ENCODE measurements around the gene CROCC2.

The CROCC2 gene

DNA sequence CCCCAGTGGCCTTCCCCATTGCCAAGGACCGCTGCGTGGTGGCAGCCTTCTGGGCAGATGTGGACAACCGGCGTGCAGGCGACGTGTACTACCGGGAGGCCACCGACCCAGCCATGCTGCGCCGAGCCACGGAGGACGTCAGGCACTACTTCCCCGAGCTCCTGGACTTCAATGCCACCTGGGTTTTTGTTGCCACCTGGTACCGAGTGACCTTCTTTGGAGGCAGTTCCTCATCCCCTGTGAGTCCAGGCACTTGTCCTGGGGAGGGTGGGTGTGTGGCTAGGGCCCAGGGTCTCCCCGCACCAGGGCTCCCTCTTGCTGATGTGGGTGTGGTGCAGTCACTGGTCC is 124.2 kb downstream of the CROCC2 start:
- H2AFZ ChIP-seq (ENCODE audit: low read length) = no peak overlapping the region
- no peaks in the 10 kb centered on the region for H3K9me2 ChIP-seq (ENCODE audit: low read depth, low read length)
- H3K27me3 ChIP-seq (ENCODE audit: insufficient read depth, low read length) = peaks cover 5% of the 10 kb centered on the region; the same call in 1 of the 2 replicates
- H3K4me2 ChIP-seq (ENCODE audit: low read length) = no peak overlapping the region
- H3K36me3 ChIP-seq (ENCODE audit: insufficient read depth, low read length) = no peaks in the 10 kb centered on the region
- peaks cover 4% of the 10 kb centered on the region for H3K9me3 ChIP-seq (ENCODE audit: low read length)
- H3K79me2 ChIP-seq (ENCODE audit: insufficient read depth, low read length) = no peaks in the 10 kb centered on the region
- no peaks in the 10 kb centered on the region for H4K20me1 ChIP-seq (ENCODE audit: insufficient read depth, low read length)
- H3K4me1 ChIP-seq (ENCODE audit: insufficient read depth, low read length, severe bottlenecking) = no peaks in the 10 kb centered on the region
- H3F3A ChIP-seq (ENCODE audit: insufficient read depth, low read length) = no peaks in the 10 kb centered on the region
- H3K27ac ChIP-seq (ENCODE audit: low read depth, low read length, poor library complexity, severe bottlenecking) = no peak overlapping the region
- TF ChIP-seq, protein P1, sequence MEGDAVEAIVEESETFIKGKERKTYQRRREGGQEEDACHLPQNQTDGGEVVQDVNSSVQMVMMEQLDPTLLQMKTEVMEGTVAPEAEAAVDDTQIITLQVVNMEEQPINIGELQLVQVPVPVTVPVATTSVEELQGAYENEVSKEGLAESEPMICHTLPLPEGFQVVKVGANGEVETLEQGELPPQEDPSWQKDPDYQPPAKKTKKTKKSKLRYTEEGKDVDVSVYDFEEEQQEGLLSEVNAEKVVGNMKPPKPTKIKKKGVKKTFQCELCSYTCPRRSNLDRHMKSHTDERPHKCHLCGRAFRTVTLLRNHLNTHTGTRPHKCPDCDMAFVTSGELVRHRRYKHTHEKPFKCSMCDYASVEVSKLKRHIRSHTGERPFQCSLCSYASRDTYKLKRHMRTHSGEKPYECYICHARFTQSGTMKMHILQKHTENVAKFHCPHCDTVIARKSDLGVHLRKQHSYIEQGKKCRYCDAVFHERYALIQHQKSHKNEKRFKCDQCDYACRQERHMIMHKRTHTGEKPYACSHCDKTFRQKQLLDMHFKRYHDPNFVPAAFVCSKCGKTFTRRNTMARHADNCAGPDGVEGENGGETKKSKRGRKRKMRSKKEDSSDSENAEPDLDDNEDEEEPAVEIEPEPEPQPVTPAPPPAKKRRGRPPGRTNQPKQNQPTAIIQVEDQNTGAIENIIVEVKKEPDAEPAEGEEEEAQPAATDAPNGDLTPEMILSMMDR (IDR thresholded peaks at IDR 0.05; ENCODE audit: low read length) = no peak
- TF ChIP-seq EZH2 (IDR thresholded peaks at IDR 0.05; ENCODE audit: borderline replicate concordance, low read length) = no peak
- H3K4me3 ChIP-seq (ENCODE audit: low read depth, low read length, poor library complexity, severe bottlenecking) = no peak overlapping the region
- H3K9ac ChIP-seq (ENCODE audit: low read length) = no peak overlapping the region

GRCh38 chr2:241030883-241031282 is 124.7 kb downstream of the CROCC2 start:
- no peak overlapping the region for H3K4me3 ChIP-seq (ENCODE audit: low read depth, low read length, poor library complexity, severe bottlenecking)
- no peak overlapping the region for H3K9ac ChIP-seq (ENCODE audit: low read length)
- H3K4me2 ChIP-seq (ENCODE audit: low read length) = no peak overlapping the region
- peaks cover 5% of the 10 kb centered on the region; the same call in 1 of the 2 replicates for H3K27me3 ChIP-seq (ENCODE audit: insufficient read depth, low read length)
- H4K20me1 ChIP-seq (ENCODE audit: insufficient read depth, low read length) = no peaks in the 10 kb centered on the region
- H3K79me2 ChIP-seq (ENCODE audit: insufficient read depth, low read length) = no peaks in the 10 kb centered on the region
- no peaks in the 10 kb centered on the region for H3K4me1 ChIP-seq (ENCODE audit: insufficient read depth, low read length, severe bottlenecking)
- H3K9me2 ChIP-seq (ENCODE audit: low read depth, low read length) = no peaks in the 10 kb centered on the region
- H3K27ac ChIP-seq (ENCODE audit: low read depth, low read length, poor library complexity, severe bottlenecking) = no peak overlapping the region
- no peaks in the 10 kb centered on the region for H3F3A ChIP-seq (ENCODE audit: insufficient read depth, low read length)
- TF ChIP-seq, protein P1 (IDR thresholded peaks at IDR 0.05; ENCODE audit: low read length) = no peak
- no peak for TF ChIP-seq EZH2 (IDR thresholded peaks at IDR 0.05; ENCODE audit: borderline replicate concordance, low read length)
- peaks cover 4% of the 10 kb centered on the region for H3K9me3 ChIP-seq (ENCODE audit: low read length)
- no peak overlapping the region for H2AFZ ChIP-seq (ENCODE audit: low read length)
- H3K36me3 ChIP-seq (ENCODE audit: insufficient read depth, low read length) = no peaks in the 10 kb centered on the region

DNA sequence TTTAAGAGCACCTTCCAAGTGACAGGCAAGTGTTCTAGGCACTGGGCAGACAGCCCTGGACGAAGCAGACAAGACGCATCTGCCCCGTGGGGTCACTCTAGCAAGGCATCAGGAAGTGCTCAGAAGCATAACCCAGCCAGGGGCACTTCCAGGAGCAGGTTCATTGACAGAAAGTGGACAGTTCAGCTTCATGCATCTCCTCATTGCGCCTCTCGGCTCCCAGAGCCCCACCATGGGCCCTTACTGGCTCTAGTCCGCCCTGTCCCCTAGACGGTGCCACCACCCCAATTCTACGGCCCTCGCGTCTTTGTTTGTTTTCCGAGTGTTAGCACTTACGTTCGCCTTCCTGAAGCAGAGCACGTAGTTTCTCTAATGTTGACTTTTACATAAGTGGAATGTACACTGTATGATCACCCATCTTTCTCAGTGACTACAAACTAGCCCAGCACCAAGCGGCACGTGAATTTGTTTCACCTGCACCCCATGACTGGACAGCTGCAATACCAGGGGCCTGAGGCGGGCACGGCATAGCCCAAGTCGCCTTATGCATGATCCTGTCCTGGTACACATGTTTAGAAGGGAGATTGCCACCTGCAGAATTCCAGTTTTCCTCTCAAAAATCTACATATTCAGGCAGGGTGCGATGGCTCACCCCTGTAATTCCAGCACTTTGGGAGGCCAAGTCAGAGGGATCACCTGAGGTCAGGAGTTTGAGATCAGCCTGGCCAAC is 125.5 kb downstream of the CROCC2 start:
- no peaks in the 10 kb centered on the region for H3K9me3 ChIP-seq (ENCODE audit: low read length)
- H2AFZ ChIP-seq (ENCODE audit: low read length) = no peak overlapping the region
- no peak for TF ChIP-seq EZH2 (IDR thresholded peaks at IDR 0.05; ENCODE audit: borderline replicate concordance, low read length)
- TF ChIP-seq, protein P1 (IDR thresholded peaks at IDR 0.05; ENCODE audit: low read length) = no peak
- H4K20me1 ChIP-seq (ENCODE audit: insufficient read depth, low read length) = no peaks in the 10 kb centered on the region
- no peak overlapping the region for H3K27ac ChIP-seq (ENCODE audit: low read depth, low read length, poor library complexity, severe bottlenecking)
- H3K4me1 ChIP-seq (ENCODE audit: insufficient read depth, low read length, severe bottlenecking) = peaks cover 6% of the 10 kb centered on the region
- no peaks in the 10 kb centered on the region for H3K9me2 ChIP-seq (ENCODE audit: low read depth, low read length)
- H3K4me2 ChIP-seq (ENCODE audit: low read length) = no peak overlapping the region
- no peak overlapping the region for H3K9ac ChIP-seq (ENCODE audit: low read length)
- H3K79me2 ChIP-seq (ENCODE audit: insufficient read depth, low read length) = no peaks in the 10 kb centered on the region
- H3F3A ChIP-seq (ENCODE audit: insufficient read depth, low read length) = no peaks in the 10 kb centered on the region
- no peak overlapping the region for H3K4me3 ChIP-seq (ENCODE audit: low read depth, low read length, poor library complexity, severe bottlenecking)
- H3K36me3 ChIP-seq (ENCODE audit: insufficient read depth, low read length) = no peaks in the 10 kb centered on the region
- H3K27me3 ChIP-seq (ENCODE audit: insufficient read depth, low read length) = peaks cover 5% of the 10 kb centered on the region; the same call in 1 of the 2 replicates
